Mucosa of stomach (tissue), 1 donor: ENCODE data around the gene PWWP2A.
A peak's percentile ranks its signal among the peaks of the same experiment; 100 is the strongest.
"Not testable (repeated sequence)": the region's sequence is repeated elsewhere in the genome, so short reads cannot be mapped to it uniquely, and the experiment has no call there.

Experiments used
- H3K27me3 ChIP-seq: one replicate; pipeline ENCODE4 v1.7.0; 2013; ENCODE audit warnings: mild to moderate bottlenecking, low read length; ENCODE audit not compliant: control insufficient read depth, insufficient read depth
- H3K36me3 ChIP-seq: one replicate; pipeline ENCODE4 v1.7.0; 2013; ENCODE audit warnings: low read length; ENCODE audit not compliant: control insufficient read depth, insufficient read depth
- H3K4me1 ChIP-seq: one replicate; pipeline ENCODE4 v1.7.0; 2013; ENCODE audit warnings: mild to moderate bottlenecking, low read length; ENCODE audit not compliant: control insufficient read depth, insufficient read depth
- H3K4me3 ChIP-seq: one replicate; pipeline ENCODE4 v1.7.0; 2013; ENCODE audit warnings: low read length
- H3K9ac ChIP-seq: one replicate; pipeline ENCODE4 v1.7.0; 2013; ENCODE audit warnings: mild to moderate bottlenecking, low read length, moderate library complexity
- H3K9me3 ChIP-seq: one replicate; pipeline ENCODE4 v1.7.0; 2013; ENCODE audit warnings: mild to moderate bottlenecking, low read length, moderate library complexity; ENCODE audit not compliant: control insufficient read depth
- donor health status: Pancreatic carcinoma.

PWWP2A gene

DNA sequence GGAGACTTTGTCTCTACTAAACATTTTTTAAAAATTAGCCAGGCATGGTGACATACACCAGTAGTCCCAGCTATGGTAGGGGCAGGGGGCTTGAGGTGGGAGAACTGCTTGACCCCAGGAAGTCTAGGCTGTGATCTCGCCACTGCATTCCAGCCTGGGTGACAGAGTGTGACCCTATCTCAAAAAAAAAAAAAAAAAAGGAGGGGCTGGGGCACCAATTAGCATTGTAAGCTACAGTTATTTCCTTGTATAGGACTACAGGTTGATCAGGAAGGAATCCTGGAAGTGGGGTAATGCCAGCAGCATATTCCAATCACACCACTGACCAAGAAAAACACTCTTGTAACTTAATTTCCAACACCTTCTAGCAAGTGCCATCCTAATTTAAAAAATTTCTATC lies 32.1 kb downstream of the PWWP2A start:
- Histone ChIP-seq H3K27me3 (no peaks in the 10 kb centered on the region), H3K9me3 (no peaks in the 10 kb centered on the region), H3K36me3 (no peaks in the 10 kb centered on the region), H3K9ac (no peak overlapping the region), H3K4me3 (no peak overlapping the region), H3K4me1 (no peaks in the 10 kb centered on the region)

DNA sequence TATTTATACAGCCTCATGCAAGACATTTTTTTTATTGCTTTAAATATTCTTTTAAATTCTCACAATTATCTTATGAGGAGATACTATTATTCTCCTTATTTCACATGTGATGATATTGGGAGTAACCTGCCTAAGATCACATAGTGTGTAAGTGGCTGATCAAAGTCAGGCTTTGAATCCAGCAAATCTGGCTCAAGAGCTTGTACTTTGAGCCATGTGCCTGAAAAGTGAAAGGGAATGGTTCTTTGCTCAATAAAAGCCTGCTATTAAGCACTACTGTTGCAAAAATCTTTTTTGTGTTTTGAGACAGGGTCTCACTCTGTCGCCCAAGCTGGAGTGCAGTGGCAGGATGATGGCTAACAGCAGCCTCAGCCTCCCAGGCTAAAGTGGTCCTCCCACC lies 35.1 kb downstream of the PWWP2A start:
- H3K4me1 ChIP-seq = peaks cover 3% of the 10 kb centered on the region
- H3K4me3 ChIP-seq = no peak overlapping the region
- H3K9me3 ChIP-seq = no peaks in the 10 kb centered on the region
- H3K36me3 ChIP-seq = no peaks in the 10 kb centered on the region
- no peaks in the 10 kb centered on the region for H3K27me3 ChIP-seq
- no peak overlapping the region for H3K9ac ChIP-seq

DNA sequence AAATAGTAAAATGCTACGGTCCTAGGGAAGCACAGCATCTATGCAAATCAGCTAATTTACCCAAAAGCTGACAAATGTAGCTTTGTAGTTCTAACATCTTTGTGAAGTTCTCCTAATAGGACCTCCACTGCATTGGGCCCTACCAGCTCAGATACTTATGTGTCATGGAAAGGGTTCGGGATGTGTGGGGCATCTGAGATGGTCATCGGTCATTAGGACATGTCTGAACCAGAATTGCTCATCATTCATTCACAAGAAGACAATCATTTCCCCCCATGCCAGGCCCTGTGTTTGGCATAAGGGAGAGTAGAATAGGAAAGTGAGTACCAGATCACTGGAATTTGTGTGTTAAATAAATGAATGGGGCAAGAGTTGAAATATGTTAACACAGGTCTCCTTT lies 35.7 kb downstream of the PWWP2A start:
- H3K9me3 ChIP-seq = no peaks in the 10 kb centered on the region
- H3K4me1 ChIP-seq = peaks cover 3% of the 10 kb centered on the region
- no peak overlapping the region for H3K4me3 ChIP-seq
- no peak overlapping the region for H3K9ac ChIP-seq
- no peaks in the 10 kb centered on the region for H3K27me3 ChIP-seq
- H3K36me3 ChIP-seq = no peaks in the 10 kb centered on the region

DNA sequence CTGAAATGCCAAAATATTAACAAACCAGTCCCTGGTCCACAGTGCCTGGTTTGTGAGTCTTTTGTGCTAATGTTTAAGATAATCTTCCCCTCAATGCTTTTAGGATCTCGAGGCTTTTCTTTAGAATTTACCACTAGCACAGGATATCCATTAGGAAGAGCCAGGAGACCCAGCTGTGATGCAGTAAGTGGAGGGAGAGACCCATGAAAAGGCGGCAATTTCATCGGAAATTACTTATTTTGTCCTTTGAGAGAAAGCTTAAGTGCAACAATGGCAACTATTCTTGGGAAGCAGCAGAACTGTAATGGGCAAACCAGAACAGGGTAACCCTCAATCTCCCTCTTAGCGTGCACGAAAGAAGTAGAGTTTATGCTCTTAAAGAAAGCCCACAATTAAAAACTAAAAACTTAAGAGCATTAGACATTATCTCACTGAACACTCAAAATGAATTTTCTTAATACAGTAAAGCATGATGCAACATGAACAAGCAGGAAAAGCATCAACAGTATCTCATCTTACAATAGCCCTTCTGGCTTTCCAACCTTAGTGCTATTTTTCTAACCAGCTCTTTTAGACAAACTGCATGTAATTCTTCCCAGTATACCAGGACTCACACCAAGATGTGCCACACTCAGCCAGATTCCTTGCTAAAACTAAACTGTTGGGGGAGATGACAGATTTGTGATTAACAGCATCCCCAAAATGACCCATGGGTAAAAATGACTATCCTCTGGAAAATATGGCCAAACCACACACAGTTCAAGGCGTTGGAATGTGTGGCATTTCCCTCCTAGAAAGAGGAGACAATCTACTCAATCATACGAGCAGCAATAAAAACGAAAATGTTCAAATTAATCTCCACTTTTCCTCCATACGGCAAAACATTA lies 36.4 kb downstream of the PWWP2A start:
- no peaks in the 10 kb centered on the region for H3K9me3 ChIP-seq
- no peaks in the 10 kb centered on the region for H3K36me3 ChIP-seq
- no peak overlapping the region for H3K9ac ChIP-seq
- no peak overlapping the region for H3K4me3 ChIP-seq
- peaks cover 3% of the 10 kb centered on the region for H3K4me1 ChIP-seq
- H3K27me3 ChIP-seq = no peaks in the 10 kb centered on the region

DNA sequence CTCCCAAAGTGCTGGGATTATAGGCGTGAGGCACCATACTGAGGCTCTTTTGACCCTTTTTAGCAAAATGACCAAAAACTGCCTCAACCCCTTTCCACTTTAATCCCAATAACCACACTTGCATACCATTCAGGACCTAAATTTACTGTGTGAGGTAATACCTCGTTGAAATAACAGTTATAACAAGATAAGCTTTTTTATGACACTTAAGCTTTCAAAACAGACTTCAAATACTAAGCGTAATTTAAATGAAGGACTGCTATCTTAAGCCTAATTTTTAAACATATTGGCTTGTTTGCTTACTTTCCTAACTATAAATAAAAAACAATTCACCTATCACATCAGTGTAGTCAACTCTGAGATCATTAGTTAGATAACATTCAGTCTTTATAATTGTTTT lies 37.8 kb downstream of the PWWP2A start:
- Histone ChIP-seq H3K4me1 (peaks cover 3% of the 10 kb centered on the region), H3K9me3 (no peaks in the 10 kb centered on the region), H3K9ac (no peak overlapping the region), H3K27me3 (no peaks in the 10 kb centered on the region), H3K36me3 (no peaks in the 10 kb centered on the region), H3K4me3 (no peak overlapping the region)

DNA sequence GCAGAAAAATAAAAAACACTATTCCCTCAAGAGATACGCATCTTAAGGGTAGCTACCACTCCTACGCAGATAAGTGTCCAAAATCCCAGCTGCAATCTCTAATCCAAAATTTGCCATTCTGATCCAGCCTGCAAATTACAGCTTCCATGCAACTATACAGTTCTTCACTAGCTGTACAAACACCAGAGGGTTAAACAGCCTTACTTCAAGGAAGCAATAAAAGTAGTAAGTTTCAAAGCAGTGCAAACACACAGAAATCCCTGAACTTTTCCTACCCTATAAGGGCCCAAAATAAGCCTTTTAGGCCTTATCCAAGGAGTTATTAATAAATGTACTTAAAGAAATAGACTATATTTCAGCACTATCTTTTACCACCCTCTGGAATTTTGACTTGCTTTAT lies 39.5 kb downstream of the PWWP2A start:
- H3K9me3 ChIP-seq = no peaks in the 10 kb centered on the region
- no peak overlapping the region for H3K9ac ChIP-seq
- no peaks in the 10 kb centered on the region for H3K36me3 ChIP-seq
- peaks cover 3% of the 10 kb centered on the region for H3K4me1 ChIP-seq
- no peaks in the 10 kb centered on the region for H3K27me3 ChIP-seq
- H3K4me3 ChIP-seq = no peak overlapping the region

DNA sequence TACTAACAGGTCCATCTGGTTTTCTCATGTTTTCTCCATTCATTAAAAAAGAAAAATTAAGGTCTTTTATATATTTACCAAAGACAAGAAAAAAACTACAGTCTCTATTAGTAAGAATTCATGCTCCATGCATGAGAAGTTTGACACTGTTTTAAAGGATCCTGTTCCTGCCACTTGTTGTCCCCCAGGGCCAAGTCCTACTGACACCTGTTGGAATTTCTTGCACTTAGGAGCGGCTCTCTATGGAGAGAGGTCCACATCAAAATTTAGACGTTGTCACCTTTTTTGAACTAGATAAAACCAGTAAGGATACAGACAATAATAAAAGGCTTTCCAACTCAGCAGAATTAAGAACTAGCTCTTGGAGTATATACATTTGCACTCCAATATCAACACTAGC lies 42.3 kb downstream of the PWWP2A start:
- H3K9ac ChIP-seq = no peak overlapping the region
- no peaks in the 10 kb centered on the region for H3K36me3 ChIP-seq
- H3K4me3 ChIP-seq = no peak overlapping the region
- H3K9me3 ChIP-seq = no peaks in the 10 kb centered on the region
- H3K4me1 ChIP-seq = peaks cover 3% of the 10 kb centered on the region
- no peaks in the 10 kb centered on the region for H3K27me3 ChIP-seq

DNA sequence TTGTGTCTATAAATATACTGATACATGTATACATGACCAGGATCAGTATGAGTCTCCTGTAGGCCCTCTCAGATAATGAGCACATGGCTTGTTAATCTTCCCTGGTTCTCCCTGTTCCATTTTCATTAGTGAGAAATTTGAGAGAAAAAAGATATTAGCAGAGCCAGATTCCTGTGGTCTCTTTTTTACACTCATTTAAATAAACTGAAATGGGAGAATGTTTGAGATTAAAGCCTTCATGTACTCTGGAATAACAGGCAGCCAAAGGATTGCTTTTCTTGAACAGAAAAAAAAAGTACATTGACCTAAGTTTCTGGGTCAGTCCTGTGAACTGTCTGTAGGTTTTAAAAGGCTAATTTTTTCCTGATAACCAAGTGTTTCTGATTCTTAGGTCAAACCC lies 44.2 kb downstream of the PWWP2A start:
- Histone ChIP-seq H3K4me3 (no peak overlapping the region), H3K9me3 (no peaks in the 10 kb centered on the region), H3K9ac (no peak overlapping the region), H3K27me3 (no peaks in the 10 kb centered on the region), H3K4me1 (peaks cover 3% of the 10 kb centered on the region), H3K36me3 (no peaks in the 10 kb centered on the region)

DNA sequence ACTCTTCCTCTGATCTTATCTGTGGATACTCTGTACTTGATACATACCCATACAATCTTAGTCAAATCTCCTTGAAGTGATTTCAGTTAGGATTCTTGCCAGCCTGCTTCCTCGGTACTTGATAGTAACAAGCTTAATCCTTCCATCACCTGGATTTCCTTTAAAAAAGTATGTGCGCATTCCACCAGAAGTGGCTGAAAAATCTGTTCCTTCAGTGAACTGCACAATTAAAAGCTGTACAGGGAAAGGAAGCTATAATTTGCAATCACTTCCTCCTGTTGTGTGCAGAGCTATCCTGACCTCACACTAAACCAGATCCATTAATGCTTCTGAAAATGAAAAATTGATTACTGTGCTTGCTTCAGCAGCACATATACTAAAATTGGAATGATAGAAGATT lies 47.3 kb downstream of the PWWP2A start:
- H3K27me3 ChIP-seq = no peaks in the 10 kb centered on the region
- no peaks in the 10 kb centered on the region for H3K9me3 ChIP-seq
- H3K4me3 ChIP-seq = no peak overlapping the region
- H3K36me3 ChIP-seq = no peaks in the 10 kb centered on the region
- H3K9ac ChIP-seq = no peak overlapping the region
- H3K4me1 ChIP-seq = no peaks in the 10 kb centered on the region

DNA sequence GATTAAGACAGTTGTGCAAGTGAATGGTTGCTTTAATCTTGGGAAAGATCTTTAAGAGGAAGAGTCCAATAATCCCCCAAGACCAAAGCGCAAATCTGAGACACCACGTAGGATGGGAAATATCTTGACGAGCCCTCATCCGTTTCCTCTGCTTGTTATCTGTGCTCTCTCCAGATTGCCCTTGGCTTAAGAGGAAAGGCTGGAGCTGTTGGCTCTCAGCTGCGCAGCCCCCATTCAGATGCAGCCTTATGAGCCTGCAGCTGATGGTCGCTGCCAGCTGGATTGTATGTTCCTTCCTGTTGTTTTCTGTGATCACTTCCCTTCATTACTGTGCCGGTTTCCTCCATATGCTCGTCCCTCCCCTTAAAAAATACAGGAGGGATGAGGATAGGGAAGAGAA lies 47.7 kb downstream of the PWWP2A start:
- Histone ChIP-seq H3K4me3 (no peak overlapping the region), H3K27me3 (no peaks in the 10 kb centered on the region), H3K36me3 (no peaks in the 10 kb centered on the region), H3K4me1 (no peaks in the 10 kb centered on the region), H3K9ac (no peak overlapping the region), H3K9me3 (no peaks in the 10 kb centered on the region)

DNA sequence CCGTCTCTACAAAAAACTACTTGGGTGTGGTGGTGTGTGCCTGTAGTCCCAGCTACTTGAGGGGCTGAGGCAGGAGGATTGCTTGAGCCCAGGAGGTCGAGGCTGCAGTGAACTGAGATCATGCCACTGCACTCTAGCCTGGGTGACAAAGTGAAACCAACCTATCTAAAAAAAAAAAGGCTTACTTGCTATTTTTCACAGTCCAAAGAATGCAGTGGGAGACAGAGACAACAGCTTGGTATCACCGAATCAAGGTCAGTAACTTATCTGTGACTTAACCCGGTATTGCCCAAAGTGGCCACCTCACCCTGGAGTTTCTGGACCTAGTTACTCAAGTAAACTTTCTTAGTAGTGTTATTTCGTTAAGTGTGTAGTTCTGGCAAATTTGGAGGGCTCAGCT lies 50.1 kb downstream of the PWWP2A start:
- not testable (repeated sequence) for H3K9me3 ChIP-seq, H3K27me3 ChIP-seq, H3K36me3 ChIP-seq, H3K4me3 ChIP-seq, H3K9ac ChIP-seq
- H3K4me1 ChIP-seq = peaks cover 18% of the 10 kb centered on the region

DNA sequence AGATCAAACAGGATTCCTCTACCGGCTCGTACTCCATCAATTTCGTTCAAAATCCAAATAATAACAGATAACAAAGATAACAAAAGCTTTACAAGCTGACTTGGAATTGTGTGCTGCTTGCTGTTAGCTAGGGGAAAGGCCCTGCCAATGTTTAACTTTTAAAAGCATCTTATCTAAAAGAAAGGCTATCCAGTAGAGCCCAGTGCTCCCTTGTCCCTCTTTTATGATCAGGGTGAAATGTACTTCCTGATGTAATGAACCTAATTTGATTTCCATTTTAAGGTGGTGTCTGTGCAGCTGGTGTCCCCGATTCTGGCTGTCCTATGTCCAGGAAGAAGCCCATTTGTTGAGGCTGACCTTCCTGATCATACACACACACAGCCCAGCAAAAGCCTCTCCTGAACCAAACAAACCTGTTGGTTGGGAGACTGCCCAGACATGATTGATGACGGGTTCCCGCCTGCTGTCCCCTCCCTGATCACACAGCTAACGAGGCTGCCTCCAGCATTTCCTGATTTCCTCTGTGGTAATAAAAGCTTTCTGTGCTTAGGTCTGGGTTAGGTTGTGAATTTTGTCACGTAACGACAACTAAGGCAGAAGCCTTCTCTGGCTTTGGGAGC lies 54.1 kb downstream of the PWWP2A start:
- Histone ChIP-seq H3K9ac (peak overlapping the region; percentile 50), H3K4me3 (no peak overlapping the region), H3K9me3 (no peaks in the 10 kb centered on the region), H3K4me1 (peaks cover 34% of the 10 kb centered on the region), H3K36me3 (no peaks in the 10 kb centered on the region), H3K27me3 (no peaks in the 10 kb centered on the region)
